Coronary artery (tissue), 2 donors: ENCODE results near the gene MYL12A.

Experiments used
- DNase-seq: peaks from one replicate; pipeline ENCODE4 v3.0.0-alpha.2; 2017; ENCODE audit warnings: low spot score
- H3K27ac ChIP-seq, 2 donors: fragments of 200-600 bp; sonication (generic); one replicate each; pipeline ENCODE4 v1.5.1; 2016 to 2019
- H3K4me3 ChIP-seq: fragments of 200-600 bp; sonication (generic); 2 replicates; pipeline ENCODE4 v1.5.1; 2016; ENCODE audit warnings: mild to moderate bottlenecking, moderate library complexity
- CTCF ChIP-seq: fragments of 200-600 bp; sonication (generic); IDR thresholded peaks from one replicate; pipeline ENCODE4 v1.5.1; 2019; ENCODE audit warnings: antibody characterized with exemption

The MYL12A gene

DNA sequence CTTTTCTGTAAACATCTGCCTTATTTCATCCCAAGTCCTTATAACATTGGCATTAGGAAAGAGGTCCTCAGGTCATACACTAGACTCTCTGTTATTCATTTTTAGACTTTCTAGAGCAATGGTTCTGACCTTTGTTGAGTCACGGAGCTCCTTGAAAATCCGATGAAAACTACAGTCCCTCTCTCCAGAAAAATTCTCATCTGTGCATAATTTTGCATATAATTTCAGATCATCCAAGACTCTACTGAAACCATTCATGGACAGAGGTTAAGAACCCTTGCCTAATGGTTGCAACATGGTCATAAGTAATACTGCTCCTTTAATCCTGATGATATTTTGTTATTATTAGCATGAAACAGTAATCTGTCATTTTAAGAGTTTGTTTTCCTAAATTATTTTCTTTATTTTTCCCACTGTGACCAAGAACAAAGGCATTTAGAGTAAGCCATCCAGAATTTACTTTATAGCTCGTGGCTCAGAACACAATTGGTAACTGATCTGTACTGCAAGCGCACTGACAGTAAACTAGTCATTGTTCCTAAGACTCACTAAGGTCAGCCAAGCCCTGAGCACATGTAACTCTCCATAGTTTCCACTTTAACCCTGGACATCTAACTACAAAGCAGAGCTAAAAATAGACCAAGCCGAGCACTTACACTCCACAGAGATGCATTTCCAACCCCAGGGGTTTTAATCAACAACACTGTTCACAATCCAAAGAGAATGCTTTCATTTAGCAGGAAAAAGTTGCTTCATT, 36.2 kb upstream of the MYL12A start:
- no peak for TF ChIP-seq CTCF
- no peak overlapping the region for H3K27ac ChIP-seq
- no peak overlapping the region for H3K4me3 ChIP-seq
- no peak for DNase-seq

DNA sequence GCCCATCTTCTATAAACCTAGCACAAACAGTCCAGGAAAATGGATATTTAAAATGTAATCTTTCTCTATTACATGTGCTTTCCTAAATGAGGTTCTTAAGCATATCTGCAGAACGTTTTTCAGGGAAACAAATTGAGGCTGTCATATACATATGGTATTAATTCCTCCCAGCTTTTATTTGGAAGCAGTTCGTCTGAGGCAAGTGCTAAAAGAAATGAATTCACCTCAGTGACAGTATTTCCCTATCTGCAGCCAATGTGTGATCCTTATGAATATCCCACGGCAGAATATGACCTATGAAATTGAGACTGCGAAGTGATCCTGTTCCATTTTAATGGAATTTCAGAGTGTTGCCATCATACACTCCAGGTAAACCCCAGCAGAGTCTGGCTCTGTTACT, 34.9 kb upstream of the MYL12A start:
- H3K27ac ChIP-seq, result peak overlapping the region in 1 of 2 donors; percentile 31
- no peak overlapping the region for H3K4me3 ChIP-seq
- DNase-seq, result no peak
- no peak for TF ChIP-seq CTCF

DNA sequence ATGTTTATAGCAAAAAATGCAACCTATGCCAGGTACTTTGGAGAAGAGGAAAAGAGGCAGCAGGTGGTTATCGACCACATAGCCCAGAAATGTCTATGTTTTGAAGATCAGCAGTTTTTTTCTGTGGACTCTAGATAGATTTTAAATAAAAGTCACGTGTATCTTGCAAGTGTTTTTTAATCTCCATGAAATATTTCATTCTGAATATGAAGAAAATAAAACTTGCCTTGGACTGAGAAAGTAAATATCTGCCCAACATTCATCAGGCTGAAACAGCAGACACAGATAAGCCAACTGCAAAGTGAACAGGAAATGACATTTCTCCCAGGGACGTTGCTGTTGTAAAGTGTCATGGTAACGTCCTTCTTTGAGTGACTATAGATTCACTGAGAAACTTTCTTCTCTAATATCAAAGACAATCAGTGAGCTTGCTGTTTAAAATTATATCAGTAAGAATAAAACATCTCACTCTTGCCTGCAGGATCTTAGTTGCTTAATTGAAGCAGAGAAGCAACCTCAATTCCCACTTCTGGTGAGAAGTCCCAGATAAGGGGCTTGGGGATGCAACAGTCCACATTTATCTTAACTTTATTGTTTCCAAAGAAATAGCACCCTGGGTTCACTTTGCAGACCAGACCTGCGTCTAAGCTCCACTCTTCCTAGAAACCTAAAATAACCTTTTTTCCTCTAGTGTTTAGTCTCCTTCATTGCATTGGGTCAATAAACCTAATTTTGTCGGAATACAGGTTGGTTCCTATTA, 34.1 kb upstream of the MYL12A start:
- no peak for DNase-seq
- TF ChIP-seq CTCF, result no peak
- Histone ChIP-seq H3K4me3 (no peak overlapping the region), H3K27ac (peak overlapping the region in 1 of 2 donors; percentile 36)

GRCh38 chr18:3214855-3215637, 32.6 kb upstream of the MYL12A start:
- H3K4me3 ChIP-seq, result no peak overlapping the region
- no peak for TF ChIP-seq CTCF
- no peak overlapping the region for H3K27ac ChIP-seq
- DNase-seq, result no peak

DNA sequence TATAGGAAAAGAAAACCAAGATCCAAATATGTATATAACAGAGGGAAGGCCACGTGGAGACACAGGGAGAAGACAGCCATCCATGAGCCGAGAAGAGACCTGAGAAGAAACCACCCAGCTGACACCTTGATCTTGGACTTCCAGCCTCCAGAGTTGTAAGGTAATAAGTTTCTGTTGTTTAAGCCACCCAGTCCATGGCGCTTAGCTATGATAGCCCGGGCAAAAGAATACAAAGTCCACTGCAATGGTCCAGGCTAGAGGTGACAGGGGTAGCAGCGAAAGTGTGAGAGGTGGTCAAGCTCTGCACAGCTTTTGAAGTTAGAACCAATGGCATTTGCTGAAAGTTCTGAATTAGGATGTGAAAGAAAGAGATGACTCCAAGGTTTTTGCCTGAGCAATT, 30.6 kb upstream of the MYL12A start:
- DNase-seq, result no peak

More for the DNA sequence above, 30.6 kb upstream of the MYL12A start:
- H3K4me3 ChIP-seq, result no peak overlapping the region
- H3K27ac ChIP-seq, result peak overlapping the region in 1 of 2 donors; percentile 6
- no peak for TF ChIP-seq CTCF
